ENCODE data around the gene TXNRD2. TPM values are rescaled to one million over a fixed set of nuclear protein-coding genes. Genes with fewer than 3 reads are reported as not detected.

TXNRD2 gene
- total RNA-seq, 1 donor from 2014 or later: 25.7 TPM

- H4K20me1 ChIP-seq (ENCODE audit: insufficient read depth, low read length): peaks cover 7% of the 10 kb centered on the region
- Mint-ChIP-seq H3K9me3 (ENCODE audit: unreplicated experiment) (no peaks in the 10 kb centered on the region), H3K27me3 (ENCODE audit: low read depth, unreplicated experiment) (no peaks in the 10 kb centered on the region), H3K36me3 (ENCODE audit: low read depth, unreplicated experiment) (peaks cover 4% of the 10 kb centered on the region), H3K4me1 (ENCODE audit: low read depth, unreplicated experiment) (no peaks in the 10 kb centered on the region), H3K4me3 (ENCODE audit: unreplicated experiment) (no peak overlapping the region), H3K27ac (ENCODE audit: unreplicated experiment) (no peak overlapping the region)
- no peak overlapping the region for H3K9ac ChIP-seq (ENCODE audit: low read length)
- DNase-seq (ENCODE audit: low read depth) (no peak), FAIRE-seq (no peak)
- no peak overlapping the region for H3K4me3 ChIP-seq (ENCODE audit: insufficient read depth, low read depth, low read length)
- no peaks in the 10 kb centered on the region for H3K27me3 ChIP-seq (ENCODE audit: insufficient read depth, low read length)
- no peaks in the 10 kb centered on the region for H3K9me3 ChIP-seq (ENCODE audit: insufficient read depth, low read depth, low read length)
- H2AFZ ChIP-seq (ENCODE audit: low read depth, low read length): no peak overlapping the region
- TF ChIP-seq EZH2 (IDR thresholded peaks at IDR 0.05; ENCODE audit: insufficient read depth, low read length): no peak
- TF ChIP-seq CTCF (IDR thresholded peaks at IDR 0.05; ENCODE audit: insufficient read depth, low read depth, low read length): no peak
- H3K36me3 ChIP-seq (ENCODE audit: insufficient read depth, low read length): no peaks in the 10 kb centered on the region
- no peaks in the 10 kb centered on the region for H3K4me1 ChIP-seq (ENCODE audit: insufficient read depth, low read length)
- H3K27ac ChIP-seq (ENCODE audit: low read depth, low read length): no peak overlapping the region
- no peaks in the 10 kb centered on the region for H3K79me2 ChIP-seq (ENCODE audit: insufficient read depth, low read length)
- H3K4me2 ChIP-seq (ENCODE audit: low read length): no peak overlapping the region
Measured at GRCh38 chr22:19828035-19828401, 113.6 kb downstream of the TXNRD2 start.

GRCh38 chr22:19827341-19828034 lies 114.1 kb downstream of the TXNRD2 start:
- Histone ChIP-seq H4K20me1 (ENCODE audit: insufficient read depth, low read length) (peaks cover 8% of the 10 kb centered on the region), H3K79me2 (ENCODE audit: insufficient read depth, low read length) (no peaks in the 10 kb centered on the region), H3K9ac (ENCODE audit: low read length) (no peak overlapping the region), H3K27me3 (ENCODE audit: insufficient read depth, low read length) (no peaks in the 10 kb centered on the region), H3K4me2 (ENCODE audit: low read length) (no peak overlapping the region), H3K4me3 (ENCODE audit: insufficient read depth, low read depth, low read length) (no peak overlapping the region), H3K9me3 (ENCODE audit: insufficient read depth, low read depth, low read length) (no peaks in the 10 kb centered on the region), H3K36me3 (ENCODE audit: insufficient read depth, low read length) (no peaks in the 10 kb centered on the region), H3K4me1 (ENCODE audit: insufficient read depth, low read length) (no peaks in the 10 kb centered on the region), H2AFZ (ENCODE audit: low read depth, low read length) (no peak overlapping the region), H3K27ac (ENCODE audit: low read depth, low read length) (no peak overlapping the region)
- no peak for TF ChIP-seq EZH2 (IDR thresholded peaks at IDR 0.05; ENCODE audit: insufficient read depth, low read length)
- TF ChIP-seq CTCF (IDR thresholded peaks at IDR 0.05; ENCODE audit: insufficient read depth, low read depth, low read length): no peak
- no peaks in the 10 kb centered on the region for H3K27me3 Mint-ChIP-seq (ENCODE audit: low read depth, unreplicated experiment)
- no peak for DNase-seq (ENCODE audit: low read depth)
- H3K4me1 Mint-ChIP-seq (ENCODE audit: low read depth, unreplicated experiment): no peaks in the 10 kb centered on the region
- no peaks in the 10 kb centered on the region for H3K9me3 Mint-ChIP-seq (ENCODE audit: unreplicated experiment)
- H3K27ac Mint-ChIP-seq (ENCODE audit: unreplicated experiment): no peak overlapping the region
- H3K36me3 Mint-ChIP-seq (ENCODE audit: low read depth, unreplicated experiment): peaks cover 4% of the 10 kb centered on the region
- FAIRE-seq: no peak
- H3K4me3 Mint-ChIP-seq (ENCODE audit: unreplicated experiment): no peak overlapping the region

GRCh38 chr22:19826619-19826950 lies 115.0 kb downstream of the TXNRD2 start:
- Histone ChIP-seq H3K27ac (ENCODE audit: low read depth, low read length) (no peak overlapping the region), H3K79me2 (ENCODE audit: insufficient read depth, low read length) (no peaks in the 10 kb centered on the region), H3K9me3 (ENCODE audit: insufficient read depth, low read depth, low read length) (no peaks in the 10 kb centered on the region), H3K9ac (ENCODE audit: low read length) (no peak overlapping the region), H3K4me2 (ENCODE audit: low read length) (no peak overlapping the region), H3K27me3 (ENCODE audit: insufficient read depth, low read length) (no peaks in the 10 kb centered on the region), H2AFZ (ENCODE audit: low read depth, low read length) (no peak overlapping the region), H3K4me1 (ENCODE audit: insufficient read depth, low read length) (no peaks in the 10 kb centered on the region), H3K4me3 (ENCODE audit: insufficient read depth, low read depth, low read length) (no peak overlapping the region), H3K36me3 (ENCODE audit: insufficient read depth, low read length) (no peaks in the 10 kb centered on the region), H4K20me1 (ENCODE audit: insufficient read depth, low read length) (peaks cover 8% of the 10 kb centered on the region)
- H3K27me3 Mint-ChIP-seq (ENCODE audit: low read depth, unreplicated experiment): no peaks in the 10 kb centered on the region
- TF ChIP-seq EZH2 (IDR thresholded peaks at IDR 0.05; ENCODE audit: insufficient read depth, low read length) (no peak), CTCF (IDR thresholded peaks at IDR 0.05; ENCODE audit: insufficient read depth, low read depth, low read length) (no peak)
- DNase-seq (ENCODE audit: low read depth): no peak
- peaks cover 4% of the 10 kb centered on the region for H3K36me3 Mint-ChIP-seq (ENCODE audit: low read depth, unreplicated experiment)
- H3K27ac Mint-ChIP-seq (ENCODE audit: unreplicated experiment): no peak overlapping the region
- no peaks in the 10 kb centered on the region for H3K9me3 Mint-ChIP-seq (ENCODE audit: unreplicated experiment)
- H3K4me3 Mint-ChIP-seq (ENCODE audit: unreplicated experiment): no peak overlapping the region
- no peaks in the 10 kb centered on the region for H3K4me1 Mint-ChIP-seq (ENCODE audit: low read depth, unreplicated experiment)
- no peak for FAIRE-seq
